B cell (primary cell): ENCODE results near the gene CTDSPL2. TPM values are rescaled to one million over a fixed set of nuclear protein-coding genes. Genes with fewer than 3 reads are reported as not detected.
A peak's percentile ranks its signal among the peaks of the same experiment; 100 is the strongest.

Experiments used
- ATAC-seq: fragments of 200-7000 bp; cut with Tn5 transposase; one replicate; pipeline ENCODE4 v1.10.0; 2021; ENCODE audit warnings: low read depth, mild to moderate bottlenecking, moderate number of reproducible peaks, moderate library complexity
- CTCF ChIA-PET: fragments of 350-600 bp; sonication (Branson Sonifier 250); formaldehyde crosslinking; loops from one replicate; lab custom pipeline; 2021; ENCODE audit warnings: antibody characterized with exemption, inconsistent platforms; lab: Charles Lee
- POLR2A ChIA-PET: fragments of 350-600 bp; sonication (Branson Sonifier 250); formaldehyde crosslinking; loops from one replicate; lab custom pipeline; 2021; ENCODE audit warnings: antibody characterized with exemption; lab: Charles Lee
- DNase-seq: peaks from one replicate; pipeline ENCODE4 v3.0.0; 2013
- H2AFZ ChIP-seq: 2 replicates; pipeline ENCODE4 v1.6.1; 2012; ENCODE audit warnings: mild to moderate bottlenecking, low read depth, low read length; ENCODE audit not compliant: insufficient read depth, poor library complexity, severe bottlenecking
- H3K27ac ChIP-seq, 2 donors: 1 replicate in 1 of 2; 2 replicates in 1 of 2; pipeline ENCODE4 v1.5.1; 2012 to 2013; ENCODE audit warnings: low read length in 2 of 2, mild to moderate bottlenecking in 2 of 2, moderate library complexity in 1 of 2
- H3K27me3 ChIP-seq, 4 experiments: fragments of 200-600 bp in 1 of 4; sonication (generic) in 1 of 4; replicated peaks in 1 of 4; 1 replicate in 2 of 4; 2 replicates in 2 of 4; pipeline versions ENCODE4 v1.6.1 to v1.7.0; 2013 to 2016; ENCODE audit warnings: low read length in 3 of 4, mild to moderate bottlenecking in 2 of 4, mixed read lengths in 1 of 4, moderate library complexity in 1 of 4; ENCODE audit not compliant: insufficient read depth in 4 of 4, control insufficient read depth in 3 of 4; ENCODE audit errors: control extremely low read depth in 1 of 4
- H3K36me3 ChIP-seq, 2 experiments: replicated peaks in 1 of 2; 1 replicate in 1 of 2; 2 replicates in 1 of 2; pipeline versions ENCODE4 v1.6.1 to v1.7.1; 2013; ENCODE audit warnings: low read length in 1 of 2; ENCODE audit not compliant: insufficient read depth in 2 of 2, control insufficient read depth in 1 of 2; ENCODE audit errors: control extremely low read depth in 1 of 2, extremely low read depth in 1 of 2
- H3K4me1 ChIP-seq, 2 donors: fragments of 200-600 bp in 1 of 2; sonication (generic) in 1 of 2; 1 replicate in 1 of 2; 2 replicates in 1 of 2; pipeline versions ENCODE4 v1.5.1 to v1.6.1; 2013 to 2017; ENCODE audit warnings: low read length in 2 of 2; ENCODE audit not compliant: control insufficient read depth in 2 of 2, insufficient read depth in 2 of 2
- H3K4me2 ChIP-seq: replicated peaks from 2 replicates; pipeline ENCODE3; 2012; ENCODE audit warnings: mild to moderate bottlenecking, low read depth, low read length; ENCODE audit not compliant: poor library complexity, severe bottlenecking
- H3K4me3 ChIP-seq, 5 experiments: fragments of 200-600 bp in 1 of 5; sonication (generic) in 1 of 5; 1 replicate in 3 of 5; 2 replicates in 2 of 5; pipeline versions ENCODE4 v1.5.1 to v1.7.0; 2011 to 2016; ENCODE audit warnings: low read length in 4 of 5, mild to moderate bottlenecking in 4 of 5, low read depth in 2 of 5, control low read depth in 1 of 5, moderate library complexity in 1 of 5; ENCODE audit not compliant: insufficient read depth in 1 of 5; ENCODE audit errors: control extremely low read depth in 1 of 5, extremely low read depth in 1 of 5
- H3K79me2 ChIP-seq: fragments of 200-600 bp; sonication (generic); one replicate; pipeline ENCODE4 v1.6.0; 2016; ENCODE audit warnings: low read length; ENCODE audit not compliant: control insufficient read depth, insufficient read depth
- H3K9ac ChIP-seq: fragments of 200-600 bp; sonication (generic); 2 replicates; pipeline ENCODE4 v1.6.1; 2017; ENCODE audit warnings: mild to moderate bottlenecking, low read length, moderate library complexity
- H3K9me3 ChIP-seq, 3 donors: one replicate each; pipeline versions ENCODE4 v1.6.1 to v1.7.1; 2013; ENCODE audit warnings: low read length in 2 of 3; ENCODE audit not compliant: control insufficient read depth in 2 of 3, insufficient read depth in 1 of 3; ENCODE audit errors: control extremely low read depth in 1 of 3
- H4K20me1 ChIP-seq: 2 replicates; pipeline ENCODE4 v1.6.0; 2012; ENCODE audit warnings: mild to moderate bottlenecking, low read length; ENCODE audit not compliant: insufficient read depth, control insufficient read depth, poor library complexity, severe bottlenecking
- H3K27ac Mint-ChIP-seq: one replicate; pipeline ENCODE4 v1.8.0; 2021; ENCODE audit warnings: mixed read lengths
- H3K27me3 Mint-ChIP-seq: one replicate; pipeline ENCODE4 v1.8.0; 2021; ENCODE audit warnings: mixed read lengths
- H3K4me1 Mint-ChIP-seq: one replicate; pipeline ENCODE4 v1.8.0; 2021; ENCODE audit warnings: mixed read lengths
- H3K4me3 Mint-ChIP-seq: one replicate; pipeline ENCODE4 v1.8.0; 2021; ENCODE audit warnings: mixed read lengths
- H3K9me3 Mint-ChIP-seq: one replicate; pipeline ENCODE4 v1.8.0; 2022; ENCODE audit warnings: mixed read lengths; ENCODE audit not compliant: insufficient read depth
- CTCF ChIP-seq: fragments of 200-600 bp; IDR thresholded peaks from one replicate; pipeline ENCODE4 v1.8.0; 2022; ENCODE audit warnings: antibody characterized with exemption, mild to moderate bottlenecking
- EZH2 ChIP-seq: IDR thresholded peaks from 2 replicates; pipeline ENCODE4 v1.6.1; 2012; ENCODE audit warnings: borderline replicate concordance, low read depth, mild to moderate bottlenecking, moderate library complexity, low read length; ENCODE audit not compliant: insufficient read depth, poor library complexity, severe bottlenecking
- WGBS: methylation state at CpG from one replicate; pipeline ENCODE4 v1.1.5; 2013; ENCODE audit warnings: missing lambda C conversion rate; ENCODE audit not compliant: insufficient coverage; 5-methylcytosine and 5-hydroxymethylcytosine counted together
- intact Hi-C: fragments of 100-400 bp; cut with micrococcal nuclease; formaldehyde crosslinking; loops from one replicate; pipeline ENCODE4 v1.10.0; 2022
- polyA plus RNA-seq: library from polyadenylated mRNA; depleted of rRNA; stranded (reverse); fragments of >200 nt; gene quantifications from 2 replicates; pipeline ENCODE4 v1.2.3, GENCODE V29; 2012
- total RNA-seq, 2 donors: library from RNA; stranded (reverse); fragments of 120-200 nt in 1 of 2; gene quantifications; 1 replicate in 1 of 2; 2 replicates in 1 of 2; pipeline versions ENCODE4 v1.2.3 to v1.2.4, GENCODE V29; 2013 to 2022

Gene CTDSPL2
- total and polyA plus RNA-seq, 2 donors (not counting 1 experiment from before 2014, with no cell fraction given): 17.8 to 84.1 TPM

- no peak overlapping the region for H3K27ac ChIP-seq
- no peak for ATAC-seq
- intact Hi-C loops: no loop called here
- WGBS: 100% methylated on average over 3 of the region's 3 CpGs
- H4K20me1 ChIP-seq: no peaks in the 10 kb centered on the region
- DNase-seq: no peak
- H3K4me3 Mint-ChIP-seq: no peak overlapping the region
- ChIA-PET POLR2A (no interaction called here), CTCF (no interaction called here)
- TF ChIP-seq CTCF (no peak), EZH2 (no peak)
- H3K36me3 ChIP-seq: peaks cover 21 to 84% of the 10 kb centered on the region in 2 experiments
- H3K27me3 Mint-ChIP-seq: no peaks in the 10 kb centered on the region
- no peaks in the 10 kb centered on the region for H3K79me2 ChIP-seq
- H3K27ac Mint-ChIP-seq: no peak overlapping the region
- no peaks in the 10 kb centered on the region for H3K27me3 ChIP-seq
- H3K9ac ChIP-seq: no peak overlapping the region
- H2AFZ ChIP-seq: no peak overlapping the region
- no peak overlapping the region for H3K4me3 ChIP-seq
- H3K9me3 Mint-ChIP-seq: no peaks in the 10 kb centered on the region
- H3K4me1 ChIP-seq: no peaks in the 10 kb centered on the region
- no peak overlapping the region for H3K4me2 ChIP-seq
- peaks cover 0 to 8% (median 7%) of the 10 kb centered on the region in 3 donors for H3K9me3 ChIP-seq
- H3K4me1 Mint-ChIP-seq: no peaks in the 10 kb centered on the region
Observed at GRCh38 chr15:44568338-44568737, 140.9 kb downstream of the CTDSPL2 start.

GRCh38 chr15:44569316-44569715, 141.9 kb downstream of the CTDSPL2 start:
- Mint-ChIP-seq H3K27ac (peak overlapping the region; percentile 10), H3K27me3 (no peaks in the 10 kb centered on the region), H3K4me3 (no peak overlapping the region), H3K9me3 (no peaks in the 10 kb centered on the region), H3K4me1 (no peaks in the 10 kb centered on the region)
- Histone ChIP-seq H4K20me1 (no peaks in the 10 kb centered on the region), H3K4me2 (no peak overlapping the region), H3K4me3 (no peak overlapping the region), H3K36me3 (peaks cover 21 to 85% of the 10 kb centered on the region in 2 experiments), H3K4me1 (no peaks in the 10 kb centered on the region), H2AFZ (no peak overlapping the region), H3K9ac (no peak overlapping the region), H3K27ac (no peak overlapping the region), H3K27me3 (no peaks in the 10 kb centered on the region), H3K79me2 (no peaks in the 10 kb centered on the region), H3K9me3 (peaks cover 0 to 8% (median 7%) of the 10 kb centered on the region in 3 donors)
- ChIA-PET POLR2A (no interaction called here), CTCF (interaction anchor here (1.0 kb wide), 1 partner anchor 10 kb away, joined by 3 read pairs; no protein-coding TSS in a partner anchor)
- no peak for TF ChIP-seq CTCF
- ATAC-seq (no peak), DNase-seq (no peak)
- WGBS: 100% methylated on average over 2 of the region's 4 CpGs
- intact Hi-C loops: no loop called here
